ENCODE data around the gene BBS9.

Gene BBS9

DNA sequence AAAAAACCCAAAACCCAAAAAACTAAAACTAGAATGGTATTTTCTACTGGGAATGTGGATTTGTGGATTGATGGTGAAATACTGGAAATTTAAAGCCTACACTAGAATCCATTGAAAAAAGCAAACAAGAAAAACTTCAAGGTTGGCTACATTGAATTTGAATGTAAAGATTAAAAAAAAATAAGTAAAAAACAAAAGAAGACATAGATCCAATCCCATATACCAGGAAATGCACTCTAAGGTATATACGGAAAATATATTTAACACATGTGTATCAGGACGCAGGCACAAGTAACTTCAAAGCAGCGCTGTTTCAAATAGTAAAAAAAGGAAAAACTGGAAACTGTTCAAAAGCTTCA lies 754 bp upstream of the BBS9 start:
- H3K4me3 ChIP-seq (ENCODE audit: low read depth, low read length), result peak overlapping the region; percentile 81
- TF ChIP-seq, protein P1, sequence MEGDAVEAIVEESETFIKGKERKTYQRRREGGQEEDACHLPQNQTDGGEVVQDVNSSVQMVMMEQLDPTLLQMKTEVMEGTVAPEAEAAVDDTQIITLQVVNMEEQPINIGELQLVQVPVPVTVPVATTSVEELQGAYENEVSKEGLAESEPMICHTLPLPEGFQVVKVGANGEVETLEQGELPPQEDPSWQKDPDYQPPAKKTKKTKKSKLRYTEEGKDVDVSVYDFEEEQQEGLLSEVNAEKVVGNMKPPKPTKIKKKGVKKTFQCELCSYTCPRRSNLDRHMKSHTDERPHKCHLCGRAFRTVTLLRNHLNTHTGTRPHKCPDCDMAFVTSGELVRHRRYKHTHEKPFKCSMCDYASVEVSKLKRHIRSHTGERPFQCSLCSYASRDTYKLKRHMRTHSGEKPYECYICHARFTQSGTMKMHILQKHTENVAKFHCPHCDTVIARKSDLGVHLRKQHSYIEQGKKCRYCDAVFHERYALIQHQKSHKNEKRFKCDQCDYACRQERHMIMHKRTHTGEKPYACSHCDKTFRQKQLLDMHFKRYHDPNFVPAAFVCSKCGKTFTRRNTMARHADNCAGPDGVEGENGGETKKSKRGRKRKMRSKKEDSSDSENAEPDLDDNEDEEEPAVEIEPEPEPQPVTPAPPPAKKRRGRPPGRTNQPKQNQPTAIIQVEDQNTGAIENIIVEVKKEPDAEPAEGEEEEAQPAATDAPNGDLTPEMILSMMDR (IDR thresholded peaks at IDR 0.05; ENCODE audit: low read depth, low read length, missing control alignments), result no peak
- no peak for DNase-seq (ENCODE audit: low read depth)

DNA sequence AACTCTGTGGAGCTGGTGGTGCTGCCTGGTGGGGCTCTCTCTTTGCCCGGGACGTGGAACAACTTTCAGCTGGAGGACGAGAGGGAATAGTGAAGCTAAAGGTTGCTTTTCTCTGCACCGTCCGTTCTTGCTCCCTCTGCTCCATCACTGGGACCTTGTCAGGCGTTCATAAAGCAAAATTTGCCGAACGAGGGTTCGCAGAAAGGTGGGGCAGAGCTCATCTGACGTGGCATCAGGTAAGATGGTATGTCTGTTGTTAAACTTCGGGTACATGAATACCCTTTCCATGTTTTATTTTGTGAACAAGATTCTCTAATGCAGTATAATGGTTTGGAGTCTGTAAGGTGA lies 416 bp downstream of the BBS9 start:
- DNase-seq (ENCODE audit: low read depth), result no peak
- peak overlapping the region; percentile 81 for H3K4me3 ChIP-seq (ENCODE audit: low read depth, low read length)
- TF ChIP-seq, protein P1 (IDR thresholded peaks at IDR 0.05; ENCODE audit: low read depth, low read length, missing control alignments), result no peak

DNA sequence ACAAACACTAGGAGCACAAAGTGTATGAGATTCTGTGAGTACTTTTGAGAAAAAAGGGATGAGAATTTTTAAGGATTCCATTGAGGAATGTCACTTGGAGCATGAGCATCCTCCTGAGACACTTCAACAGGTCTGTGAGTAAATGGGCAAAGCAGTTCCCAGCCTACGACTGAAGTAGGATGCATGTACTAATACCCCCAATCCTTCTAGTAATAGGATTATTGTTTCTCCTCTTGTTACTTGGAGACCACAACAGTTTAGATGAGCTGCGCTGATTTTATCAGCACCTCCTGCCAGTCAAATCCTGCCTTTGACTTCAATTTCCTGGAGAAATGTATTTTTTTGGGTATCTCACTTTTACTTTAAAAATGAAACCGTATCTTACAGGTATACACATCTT lies 820 bp downstream of the BBS9 start:
- no peak for DNase-seq (ENCODE audit: low read depth)
- TF ChIP-seq, protein P1 (IDR thresholded peaks at IDR 0.05; ENCODE audit: low read depth, low read length, missing control alignments), result no peak
- H3K4me3 ChIP-seq (ENCODE audit: low read depth, low read length), result peak overlapping the region; percentile 81

DNA sequence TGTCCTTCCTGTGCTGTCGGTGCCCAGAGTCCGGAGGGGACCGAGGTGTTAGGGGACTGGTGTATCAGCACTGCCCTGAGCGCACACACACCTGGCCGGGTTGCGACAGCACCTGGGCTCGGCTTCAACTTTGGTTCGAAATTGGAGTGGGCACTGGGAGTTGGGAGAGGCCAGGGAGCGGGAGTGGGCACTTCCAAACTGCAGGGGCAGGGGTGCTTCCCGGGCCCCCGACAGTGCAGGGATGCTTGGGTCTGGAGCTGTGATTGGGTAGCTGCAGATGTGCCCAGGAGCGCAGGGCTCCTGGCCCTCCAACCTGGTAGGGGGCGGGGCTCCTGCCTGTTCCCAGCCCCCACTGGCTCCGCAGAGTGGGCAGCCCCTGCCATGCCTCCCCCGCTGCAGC lies 7.7 kb downstream of the BBS9 start:
- H3K4me3 ChIP-seq (ENCODE audit: low read depth, low read length), result no peak overlapping the region
- DNase-seq (ENCODE audit: low read depth), result no peak
- TF ChIP-seq, protein P1 (IDR thresholded peaks at IDR 0.05; ENCODE audit: low read depth, low read length, missing control alignments), result no peak

DNA sequence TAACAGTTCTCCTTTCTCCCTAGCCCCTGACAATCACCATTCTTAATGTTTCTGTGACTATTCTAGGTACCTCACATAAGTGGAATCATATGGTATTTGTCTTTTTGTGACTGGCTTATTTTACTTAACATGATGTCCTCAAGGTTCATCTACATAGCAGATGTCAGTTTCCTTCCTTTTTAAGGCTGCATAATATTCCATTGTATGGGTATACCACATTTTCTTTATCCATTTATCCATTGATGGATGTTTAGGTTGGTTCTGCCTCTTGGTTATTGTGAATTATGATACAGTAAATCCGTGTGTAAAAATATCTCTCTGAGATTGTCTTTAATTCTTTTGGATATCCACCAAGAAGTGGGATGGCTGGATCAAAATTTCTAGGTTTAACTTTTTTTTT lies 13.2 kb downstream of the BBS9 start:
- H3K4me3 ChIP-seq (ENCODE audit: low read depth, low read length), result no peak overlapping the region

DNA sequence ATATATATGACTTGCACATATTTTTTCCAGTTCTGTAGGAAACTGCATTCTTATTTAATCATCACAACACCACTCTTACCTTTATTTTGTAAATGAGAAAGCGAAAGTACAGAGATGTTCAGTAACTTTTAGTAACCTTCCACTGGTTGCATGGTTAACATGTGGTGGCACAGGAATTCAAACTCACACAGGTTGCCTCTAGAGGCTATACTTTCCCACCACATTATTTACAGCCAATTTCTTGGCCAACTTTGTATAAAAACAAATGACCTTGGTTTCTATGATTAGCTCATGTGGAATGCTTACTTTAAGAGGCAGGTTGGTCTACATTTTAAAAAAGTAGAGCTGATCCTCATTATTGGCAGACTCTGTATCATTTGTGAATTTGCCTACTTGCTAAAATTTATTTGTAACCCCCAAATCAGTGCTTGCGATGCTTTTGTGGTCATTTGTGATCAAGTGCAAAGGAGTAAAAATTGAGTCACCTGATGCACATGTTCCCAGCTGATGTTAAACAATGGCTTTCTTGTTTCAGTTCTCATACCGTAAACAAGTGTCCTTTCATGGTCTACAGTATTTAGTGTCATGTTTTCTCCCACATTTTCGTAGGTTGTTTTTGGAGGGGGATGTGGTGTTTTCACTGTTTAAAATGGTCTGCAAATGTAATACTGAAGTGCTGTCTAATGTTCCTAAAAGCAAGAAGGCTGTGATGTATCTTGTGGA lies 14.8 kb downstream of the BBS9 start:
- TF ChIP-seq, protein P1 (IDR thresholded peaks at IDR 0.05; ENCODE audit: low read depth, low read length, missing control alignments), result no peak
- H3K4me3 ChIP-seq (ENCODE audit: low read depth, low read length), result no peak overlapping the region
- no peak for DNase-seq (ENCODE audit: low read depth)

More for the DNA sequence above, 13.2 kb downstream of the BBS9 start:
- TF ChIP-seq, protein P1 (IDR thresholded peaks at IDR 0.05; ENCODE audit: low read depth, low read length, missing control alignments), result no peak
- DNase-seq (ENCODE audit: low read depth), result no peak

DNA sequence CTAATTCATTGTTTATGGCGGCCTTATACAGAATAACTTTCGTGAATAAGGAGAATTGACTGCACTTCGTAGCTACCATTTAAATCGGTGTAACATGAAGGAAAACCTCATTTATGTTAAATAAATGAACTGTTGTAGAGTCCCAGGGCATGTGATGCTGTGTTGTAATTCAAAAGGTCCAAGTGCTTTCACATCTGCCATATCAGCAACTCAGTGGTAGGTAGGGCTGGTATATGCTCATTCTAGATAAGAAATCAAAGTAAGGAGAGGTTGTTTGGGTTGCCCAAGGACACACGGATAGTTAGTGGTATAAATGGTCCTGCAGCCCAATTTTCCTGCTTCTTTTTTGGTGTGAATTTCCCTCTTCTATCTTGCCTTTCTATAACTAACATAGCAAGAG lies 15.8 kb downstream of the BBS9 start:
- no peak overlapping the region for H3K4me3 ChIP-seq (ENCODE audit: low read depth, low read length)
- TF ChIP-seq, protein P1 (IDR thresholded peaks at IDR 0.05; ENCODE audit: low read depth, low read length, missing control alignments), result no peak
- DNase-seq (ENCODE audit: low read depth), result no peak

All from GM12864 (cell line).